Measurements from ENCODE around the gene TUBB2A. TPM values are rescaled to one million over a fixed set of nuclear protein-coding genes. Genes with fewer than 3 reads are reported as not detected.
"Not testable (repeated sequence)": the region's sequence is repeated elsewhere in the genome, so short reads cannot be mapped to it uniquely, and the experiment has no call there.

The TUBB2A gene
- total and polyA plus RNA-seq, 2 of the 4 experiments (the other 2 are of a cell fraction), result 164 to 264 TPM

DNA sequence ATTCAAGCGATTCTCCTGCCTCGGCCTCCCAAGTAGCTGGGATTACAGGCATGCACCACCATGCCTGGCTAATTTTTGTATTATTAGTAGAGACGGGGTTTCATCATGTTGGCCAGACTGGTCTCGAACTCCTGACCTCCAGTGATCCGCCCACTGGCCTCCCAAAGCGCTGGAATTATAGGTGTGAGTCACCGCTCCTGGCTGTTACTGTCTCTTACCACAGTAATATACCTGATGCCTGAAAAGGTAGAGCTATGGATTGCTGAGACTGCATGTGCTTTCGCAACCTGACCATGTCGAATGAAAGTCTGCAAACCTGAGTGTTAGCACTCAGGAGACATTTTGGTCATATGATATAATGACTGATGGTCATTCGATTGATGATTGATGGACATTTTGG, 31.8 kb upstream of the TUBB2A start:
- H2BK20ac ChIP-seq (ENCODE audit: low read depth, low read length); in situ Hi-C loops (cut with MboI; ENCODE audit: low sequenced_read_pairs); H4K20me1 ChIP-seq (ENCODE audit: insufficient read depth, low read length); ATAC-seq (ENCODE audit: low read depth); H2AK9ac ChIP-seq (replicated peaks; ENCODE audit: low read depth, low read length, poor library complexity); H4K8ac ChIP-seq (ENCODE audit: low read depth in 2 of 2, low read length in 2 of 2); H2AK5ac ChIP-seq (ENCODE audit: low read depth, low read length); H3K4ac ChIP-seq (ENCODE audit: low read depth, low read length); BruUV-seq (replicated peaks); intact Hi-C loops (cut with micrococcal nuclease); H2BK15ac ChIP-seq (ENCODE audit: low read depth, low read length); H3K27ac ChIP-seq (ENCODE audit: insufficient read depth, low read length); H3K9me1 ChIP-seq (ENCODE audit: insufficient read depth, low read length); H3K9ac ChIP-seq (ENCODE audit: low read depth, low read length); H4K91ac ChIP-seq (ENCODE audit: insufficient read depth, low read depth, low read length); H3K56ac ChIP-seq (ENCODE audit: extremely low read depth, insufficient read depth, low read length); DNase-seq; H3K36me3 ChIP-seq (ENCODE audit: control insufficient read depth, insufficient read depth, low read length); H3K14ac ChIP-seq (replicated peaks; ENCODE audit: low read depth, low read length); H2BK5ac ChIP-seq (ENCODE audit: low read depth, low read length, poor library complexity, severe bottlenecking); H3K4me2 ChIP-seq (ENCODE audit: low read depth, low read length); H2BK120ac ChIP-seq (ENCODE audit: low read depth, low read length); H3K4me3 ChIP-seq (ENCODE audit: insufficient read depth, low read depth, low read length); H3K79me1 ChIP-seq (ENCODE audit: low read depth in 1 of 2, low read length in 2 of 2); H3K9me3 ChIP-seq (ENCODE audit: control insufficient read depth, insufficient read depth, low read length); dilution Hi-C loops (cut with HindIII; ENCODE audit: low sequenced_read_pairs, unreplicated experiment); H4K5ac ChIP-seq (ENCODE audit: low read depth, low read length); POLR2A ChIA-PET (ENCODE audit: unreplicated experiment); H3K18ac ChIP-seq (ENCODE audit: low read depth, low read length); H2AFZ ChIP-seq (replicated peaks; ENCODE audit: low read length, poor library complexity); H3K23ac ChIP-seq (ENCODE audit: low read depth, low read length); H3K4me1 ChIP-seq (ENCODE audit: control insufficient read depth, insufficient read depth, low read length): not testable (repeated sequence)
- H3K27me3 ChIP-seq (ENCODE audit: control insufficient read depth, insufficient read depth, low read length), result peaks cover 33% of the 10 kb centered on the region
- 100% methylated on average over 1 of the region's 10 CpGs; no CpG with 5 or more reads in 1 of the 2 experiments for WGBS, 2 experiments (ENCODE audit: extremely low coverage in 2 of 2, insufficient read length in 1 of 2)
- CTCF ChIA-PET, result interaction anchor here (0.6 kb wide), 1 partner anchor 93 kb away, joined by 3 read pairs; no protein-coding TSS in a partner anchor

Data from IMR-90 (cell line).